Stimulated activated CD8-positive, alpha-beta memory T cell treated with anti-CD3 and anti-CD28 coated beads, Interleukin-4, amount 100 ng/mL, for 48 hours (primary cell): ENCODE data around the gene IL18BP.

ENCODE experiments used
- DNase-seq: peaks from one replicate; pipeline ENCODE4 v3.0.0-alpha.2; 2020

Gene IL18BP

DNA sequence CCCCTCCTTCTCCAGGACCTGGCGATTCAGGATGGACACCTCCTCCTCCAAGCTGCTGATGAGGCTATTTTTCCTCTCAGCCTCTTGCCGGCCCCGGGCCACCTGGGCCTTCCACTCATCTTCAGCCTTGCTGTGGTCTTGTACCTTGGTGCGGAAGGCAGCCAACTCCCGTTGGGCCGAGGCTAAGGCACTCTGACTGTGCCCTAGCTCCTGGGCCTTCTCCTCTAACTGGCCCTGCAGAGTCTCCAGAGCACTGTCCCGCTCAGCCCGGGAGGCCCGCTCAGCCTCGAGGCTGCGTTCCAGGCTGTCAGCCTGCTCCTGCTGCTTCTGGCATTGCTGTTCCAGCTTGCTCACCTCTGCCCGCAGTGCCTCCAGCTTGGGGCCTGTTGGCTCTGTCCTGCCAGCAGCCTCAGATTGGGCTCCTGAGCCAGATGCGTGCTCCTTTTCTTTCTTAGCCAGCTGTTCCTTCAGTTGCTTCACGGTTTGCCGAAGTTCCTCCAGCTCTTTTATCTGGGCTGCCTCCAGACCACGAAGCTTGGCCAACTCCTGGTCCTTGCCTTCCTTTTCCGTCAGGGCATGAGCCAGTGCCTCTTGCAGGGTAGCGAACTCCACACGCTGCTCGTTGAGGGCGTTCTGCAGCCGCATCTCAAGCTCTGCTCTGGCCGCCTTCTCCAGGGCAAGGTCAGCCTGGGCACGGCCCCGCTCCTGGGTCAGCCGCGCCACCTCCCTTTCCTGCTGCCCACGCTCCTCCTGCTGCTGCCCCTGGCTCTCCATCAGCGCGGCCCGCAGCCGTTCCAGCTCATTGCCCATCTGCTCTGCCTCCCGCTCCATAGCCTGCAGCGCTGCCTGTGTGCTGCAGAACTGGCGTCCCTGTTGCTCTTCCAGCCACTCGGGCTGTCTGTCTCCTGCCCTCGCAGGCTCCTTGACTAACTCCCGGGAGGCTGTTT is 15.3 kb downstream of the IL18BP start:
- no peak for DNase-seq

DNA sequence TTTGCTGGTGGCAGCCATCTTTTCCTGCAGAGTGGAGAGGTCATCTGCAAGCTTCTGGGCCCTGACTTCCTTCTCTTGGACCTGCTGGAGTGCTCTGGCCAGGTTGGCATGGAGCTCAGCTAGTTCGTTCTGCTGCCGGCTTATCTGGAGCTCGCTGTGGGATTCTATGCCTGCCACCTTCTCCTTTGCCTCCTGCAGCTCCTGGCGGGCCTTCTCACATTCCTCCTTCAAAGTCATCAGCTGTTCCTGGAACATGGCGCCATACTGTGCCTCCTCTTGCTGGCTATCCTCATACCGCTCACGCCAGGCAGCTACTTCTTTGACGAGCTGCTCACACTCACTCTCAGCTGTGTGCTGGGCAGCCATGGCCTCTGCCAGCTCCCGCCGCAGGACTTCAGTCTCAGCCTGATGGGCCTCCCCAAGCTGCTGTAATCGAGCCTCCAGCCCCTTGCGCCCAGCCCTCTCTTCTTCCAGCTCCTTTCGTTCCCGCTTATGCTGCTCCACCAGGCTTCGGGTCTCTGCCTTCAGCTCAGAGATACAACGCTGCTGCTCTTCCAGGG is 16.1 kb downstream of the IL18BP start:
- DNase-seq, result no peak

DNA sequence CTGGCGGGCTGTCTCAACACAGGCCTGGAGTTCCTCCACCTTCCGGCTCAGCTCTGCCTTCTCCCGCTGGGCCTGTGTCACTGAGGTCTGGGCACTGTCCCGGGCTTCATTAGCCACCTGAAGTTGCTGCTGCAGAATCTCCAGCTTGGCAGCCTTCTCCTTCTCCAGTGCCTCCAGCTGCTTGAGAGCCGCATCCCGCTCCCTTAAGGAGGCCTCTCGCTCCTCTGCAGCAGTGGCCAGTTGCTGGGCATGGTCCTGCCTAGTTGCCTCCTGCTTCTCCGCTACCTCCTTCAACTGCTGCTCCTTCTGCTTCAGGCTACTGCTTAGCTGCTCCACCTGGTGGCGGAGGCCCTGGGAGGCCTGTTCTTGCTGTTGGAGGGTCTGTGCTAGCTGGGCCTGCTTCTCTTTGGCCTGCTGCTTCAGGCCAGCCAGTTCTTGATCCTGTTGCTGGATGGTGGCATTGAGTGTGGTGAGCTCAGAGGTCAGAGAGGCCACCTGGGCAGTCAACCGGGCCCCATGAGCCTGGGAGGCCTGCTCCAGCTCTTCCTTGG is 16.9 kb downstream of the IL18BP start:
- no peak for DNase-seq

DNA sequence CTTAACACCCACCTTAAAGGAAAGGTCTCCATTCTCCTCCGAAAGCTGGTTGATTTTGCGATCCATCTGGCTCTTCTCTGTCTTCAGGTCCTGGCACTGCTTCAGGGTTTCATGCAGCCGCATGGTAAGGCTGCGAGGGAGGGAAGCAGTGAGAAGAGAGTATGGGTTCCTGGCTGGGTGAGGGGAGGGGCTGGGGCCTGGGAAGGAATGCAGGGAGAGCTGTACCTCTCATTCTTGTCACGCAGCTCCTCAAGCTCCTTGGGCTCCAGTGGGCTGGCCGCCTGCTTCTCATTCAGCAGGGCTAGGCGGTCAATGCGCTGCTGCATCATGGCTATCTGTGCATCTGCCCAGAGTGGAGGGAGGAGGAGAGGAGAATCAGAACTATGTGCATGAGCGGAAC is 19.5 kb downstream of the IL18BP start:
- no peak for DNase-seq

DNA sequence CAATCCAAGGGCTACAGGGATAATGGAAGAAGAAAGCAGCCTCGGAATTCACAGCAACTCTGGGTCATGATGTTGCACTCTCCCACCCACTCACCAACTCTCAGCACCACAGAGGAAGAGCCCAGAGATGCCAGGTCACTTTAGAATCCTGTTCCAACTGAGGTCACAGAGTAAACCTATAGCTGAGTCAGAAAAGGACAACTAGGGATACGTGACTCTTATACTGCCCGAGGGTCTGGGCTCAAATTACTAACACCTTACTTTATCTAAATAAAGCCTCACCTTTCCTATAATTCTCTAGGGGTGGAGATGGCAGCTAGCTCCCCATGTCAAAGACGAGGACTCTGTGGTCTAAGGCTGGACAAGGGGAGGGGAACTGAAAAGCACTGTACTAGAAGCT is 24.6 kb downstream of the IL18BP start:
- DNase-seq, result no peak

DNA sequence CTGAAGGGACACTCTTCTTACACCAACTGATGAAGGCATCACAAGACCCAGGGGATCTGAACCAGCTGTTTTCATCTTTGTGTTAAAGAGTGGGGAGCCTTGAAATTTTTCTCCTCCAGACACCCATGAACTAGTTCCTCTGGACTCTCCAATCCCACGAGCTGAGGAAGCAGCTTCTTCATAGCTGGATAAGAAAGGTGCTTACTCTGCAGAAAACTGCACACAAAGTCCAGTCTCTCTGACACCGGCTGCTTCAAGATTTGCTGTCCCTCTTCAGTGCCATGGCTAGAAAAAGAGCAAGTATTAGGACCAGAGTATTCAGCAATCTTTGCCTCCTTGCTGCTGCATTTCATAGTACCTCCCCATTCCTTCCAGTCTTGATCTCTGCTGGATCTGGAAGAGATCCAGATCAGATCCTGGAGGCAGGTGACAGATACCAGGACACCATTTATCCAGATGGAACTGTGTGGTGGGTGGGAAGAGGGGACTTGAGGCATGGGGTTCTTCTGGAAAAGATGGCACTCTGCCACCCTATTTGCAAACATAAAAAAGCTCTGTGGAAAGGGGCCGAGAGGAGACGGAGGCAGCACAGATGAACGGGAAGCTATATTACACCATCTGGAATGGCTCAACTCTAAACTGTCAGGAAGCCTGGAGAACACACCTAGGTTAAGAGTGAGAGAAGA is 25.5 kb downstream of the IL18BP start:
- DNase-seq, result no peak

DNA sequence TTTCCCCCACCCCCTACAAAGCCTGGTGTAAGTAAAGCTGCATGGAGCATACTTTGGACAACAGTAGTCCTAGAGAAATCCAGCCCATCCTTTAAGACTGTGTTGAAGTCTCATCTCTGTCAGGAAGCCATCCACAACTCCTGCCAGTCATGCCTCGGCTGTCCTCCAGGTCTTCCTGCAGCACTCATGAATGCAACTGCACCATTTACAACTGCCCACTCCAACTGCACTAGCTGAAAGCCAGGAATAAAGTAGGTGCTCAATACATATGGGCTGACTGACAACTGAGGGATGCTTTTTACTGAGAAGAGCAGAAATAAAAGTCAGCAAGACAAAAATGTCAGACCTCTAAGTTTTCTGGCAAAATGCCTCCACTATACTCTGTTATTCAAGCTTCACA is 27.4 kb downstream of the IL18BP start:
- no peak for DNase-seq

DNA sequence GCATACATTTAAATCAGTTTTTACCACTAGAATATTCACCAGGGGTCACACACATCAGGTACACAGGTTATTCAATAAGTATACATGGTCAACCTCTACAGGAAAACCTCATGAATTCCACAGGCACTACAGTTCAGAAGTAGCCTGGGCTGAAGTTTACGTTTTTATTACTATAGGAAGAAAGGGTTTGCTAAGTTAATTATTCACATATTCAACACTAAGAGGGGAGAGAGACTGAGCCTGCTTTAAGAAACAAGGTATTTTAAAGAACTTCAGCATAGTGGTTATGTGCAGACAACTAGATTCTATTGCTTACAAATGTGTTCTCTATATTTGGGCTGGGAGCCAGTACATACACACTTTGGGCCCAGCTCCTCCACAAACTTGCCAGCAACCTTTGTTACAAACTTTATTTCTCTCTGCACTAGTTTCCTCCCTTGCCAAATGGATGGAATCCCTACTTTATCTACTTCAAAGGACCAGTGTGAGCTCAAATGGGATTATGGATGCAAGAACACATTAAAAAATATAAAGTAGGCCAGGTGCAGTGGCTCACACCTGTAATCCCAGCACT is 31.9 kb downstream of the IL18BP start:
- DNase-seq, result no peak

DNA sequence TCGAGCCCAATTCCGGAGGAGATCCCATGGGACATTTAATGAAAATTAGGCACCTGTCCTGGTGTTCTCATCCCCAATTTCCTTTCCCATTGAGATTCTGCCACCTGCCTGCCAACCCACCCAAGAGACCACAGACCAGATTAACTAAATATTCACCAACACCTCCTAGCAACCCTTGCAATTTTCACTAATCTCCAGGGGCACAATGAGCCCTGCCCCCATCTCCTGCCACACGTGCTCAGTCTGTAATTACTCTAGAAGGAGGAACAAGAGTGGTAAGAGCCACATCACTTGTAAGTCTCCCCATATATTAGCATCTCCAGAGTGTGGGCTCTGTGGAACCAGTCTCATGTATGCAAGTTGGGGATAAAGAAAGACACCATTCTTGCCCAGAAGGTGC is 38.0 kb downstream of the IL18BP start:
- no peak for DNase-seq

DNA sequence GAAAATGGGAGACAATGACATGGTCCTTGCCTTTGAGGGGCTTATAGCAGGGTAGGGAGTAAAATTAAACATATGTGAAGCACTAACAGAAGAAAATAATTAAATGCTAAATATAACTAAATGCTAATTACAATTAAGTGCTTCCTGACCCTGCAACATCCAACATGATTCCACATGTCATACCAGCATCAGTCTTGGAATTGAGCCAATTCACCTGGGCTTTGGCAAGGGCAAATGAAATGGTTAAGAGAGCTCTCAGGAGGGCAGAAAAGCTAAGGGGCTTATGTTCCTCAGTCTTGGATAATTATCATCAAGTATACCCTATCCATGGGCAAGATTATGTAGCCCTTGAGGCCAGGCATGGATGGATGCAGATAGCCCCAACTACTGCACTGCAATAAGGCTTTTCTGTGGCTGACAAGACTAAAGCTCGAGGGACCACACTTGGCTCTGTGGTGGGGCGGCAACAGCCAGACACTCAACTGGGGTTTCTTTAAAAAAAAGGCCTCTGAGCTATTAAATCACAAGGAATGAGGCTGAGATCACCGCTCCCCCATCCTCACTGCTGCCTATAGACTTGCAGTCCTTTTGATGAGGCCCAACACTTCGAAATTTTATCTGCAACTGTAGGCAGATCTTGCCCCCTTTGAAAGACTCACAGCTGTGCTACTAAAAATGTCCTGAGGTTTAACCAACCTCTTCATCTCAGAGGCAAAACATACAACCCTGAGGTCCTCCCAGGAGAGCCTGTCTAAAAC is 39.0 kb downstream of the IL18BP start:
- no peak for DNase-seq

DNA sequence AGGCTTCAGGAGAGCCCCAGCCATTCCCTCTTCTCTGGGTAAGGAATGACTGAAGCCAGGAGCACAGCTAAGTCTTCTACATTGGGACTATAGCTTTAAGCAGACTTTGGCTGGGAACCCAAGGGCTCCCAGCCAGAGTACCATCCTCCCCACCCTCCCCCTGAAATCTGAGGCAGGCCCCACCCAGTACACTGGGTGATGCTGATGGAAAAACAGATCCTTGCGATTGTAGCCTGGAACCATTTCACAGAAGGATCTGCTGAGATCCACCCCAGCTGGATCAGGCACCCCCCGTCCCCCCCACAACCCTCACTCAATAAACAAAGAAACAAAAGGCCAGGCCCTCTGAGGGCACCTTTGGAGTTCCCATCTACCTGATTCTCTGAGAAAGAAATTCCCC is 39.8 kb downstream of the IL18BP start:
- DNase-seq, result no peak

DNA sequence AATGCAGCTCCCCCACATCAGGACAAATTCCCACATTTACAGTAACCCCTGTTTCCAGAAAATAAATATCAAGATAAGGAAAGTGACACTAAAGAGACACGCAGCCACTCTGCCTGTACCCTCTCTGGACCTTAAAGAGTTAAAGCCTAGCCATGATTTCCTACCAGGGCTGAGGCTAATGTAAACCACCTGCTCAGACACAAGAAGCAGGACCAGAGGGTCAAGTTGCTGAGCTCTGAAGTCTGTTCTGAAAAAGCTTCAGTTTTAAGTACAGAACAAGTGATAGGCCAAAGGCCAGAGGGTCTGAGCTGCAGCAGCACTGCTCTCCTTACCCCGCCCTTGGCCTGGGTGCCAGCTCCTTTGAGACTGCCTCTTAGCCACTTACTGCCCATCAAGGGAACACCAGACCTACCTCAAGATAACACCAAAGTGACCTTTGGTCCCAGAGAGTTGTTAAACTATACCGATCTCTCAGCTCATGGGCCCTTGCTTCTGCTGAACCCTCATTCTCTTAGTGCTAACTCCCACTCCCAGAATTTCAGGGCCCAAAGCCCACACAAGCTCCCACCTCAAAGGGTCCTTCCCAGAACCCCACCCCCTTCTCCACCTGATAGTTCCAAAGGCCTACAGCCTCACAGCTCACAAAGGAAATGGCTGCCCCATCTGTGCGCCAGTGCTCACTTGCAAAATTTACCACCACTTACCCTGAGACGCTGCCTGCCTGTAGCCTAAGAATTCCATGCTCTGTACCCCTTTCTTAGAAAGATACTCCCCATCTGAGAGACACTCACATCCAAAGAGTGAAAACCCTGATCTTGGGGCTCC is 40.5 kb downstream of the IL18BP start:
- no peak for DNase-seq

DNA sequence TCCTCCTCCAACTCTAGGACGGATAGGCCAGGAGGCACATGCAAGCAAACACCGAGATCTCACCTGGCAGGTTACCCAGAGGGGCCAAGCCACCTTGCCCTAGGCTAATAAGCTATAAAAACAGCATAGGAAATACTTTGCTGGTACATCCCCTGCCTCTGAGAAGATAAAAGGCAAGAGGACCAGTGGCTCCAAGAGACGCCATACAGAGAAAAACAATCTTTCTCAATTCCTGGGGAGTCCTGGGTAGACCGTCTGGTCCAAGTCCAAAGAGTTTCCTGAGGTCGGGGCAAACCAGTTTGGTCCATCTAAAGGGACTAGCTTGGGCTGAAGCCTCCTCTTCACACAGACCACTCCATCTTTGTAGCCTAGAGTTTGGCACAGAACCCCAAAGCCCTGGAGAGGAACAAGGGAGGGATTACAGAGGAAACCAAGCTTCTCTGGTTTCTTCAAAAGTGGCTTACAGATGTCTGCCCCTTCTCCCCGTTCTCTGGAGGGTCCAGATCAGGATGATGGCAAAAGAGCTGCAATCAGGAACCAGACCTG is 41.2 kb downstream of the IL18BP start:
- DNase-seq, result no peak

DNA sequence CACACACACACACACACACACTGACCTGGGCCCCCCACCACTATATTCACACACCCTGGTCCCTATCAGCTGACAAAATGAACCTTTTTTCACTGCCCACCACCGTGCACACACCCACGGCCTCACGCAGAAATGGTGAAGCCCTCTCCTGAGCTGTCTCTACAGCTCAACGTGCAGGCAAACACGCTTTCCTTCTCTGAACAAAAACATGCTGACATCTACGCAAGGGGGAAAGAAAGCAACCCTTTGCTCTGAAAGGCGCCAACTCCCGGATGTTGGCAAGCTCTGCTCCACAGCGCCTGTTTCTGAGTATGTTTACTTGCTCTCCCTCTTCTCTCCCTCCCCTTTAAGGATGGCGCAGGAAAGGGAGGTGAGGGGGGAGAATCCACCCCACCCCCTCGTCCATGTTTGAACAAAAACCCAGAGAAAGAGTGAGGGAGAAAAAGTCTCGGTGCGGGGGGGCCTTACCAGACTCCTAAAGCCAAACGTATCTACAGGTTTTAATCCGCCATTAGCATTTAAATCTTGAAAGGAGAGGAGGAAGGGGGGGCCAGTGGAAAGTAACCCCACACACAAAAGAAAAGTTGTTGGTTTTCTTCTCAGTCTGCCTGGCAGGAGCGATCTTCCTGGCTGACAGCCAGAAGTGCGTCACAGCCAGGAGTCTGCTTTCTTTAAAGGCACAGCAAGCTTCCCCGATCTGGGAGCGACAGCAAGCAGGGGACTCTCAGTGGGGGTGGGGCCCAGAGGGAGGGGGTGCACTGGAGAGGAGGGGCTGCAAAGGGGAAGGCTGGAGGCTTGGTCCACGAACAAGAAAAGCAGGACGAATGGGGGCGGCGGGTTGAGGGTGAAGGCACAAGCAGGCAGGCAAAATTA is 42.0 kb downstream of the IL18BP start:
- DNase-seq, result peak; percentile 81

DNA sequence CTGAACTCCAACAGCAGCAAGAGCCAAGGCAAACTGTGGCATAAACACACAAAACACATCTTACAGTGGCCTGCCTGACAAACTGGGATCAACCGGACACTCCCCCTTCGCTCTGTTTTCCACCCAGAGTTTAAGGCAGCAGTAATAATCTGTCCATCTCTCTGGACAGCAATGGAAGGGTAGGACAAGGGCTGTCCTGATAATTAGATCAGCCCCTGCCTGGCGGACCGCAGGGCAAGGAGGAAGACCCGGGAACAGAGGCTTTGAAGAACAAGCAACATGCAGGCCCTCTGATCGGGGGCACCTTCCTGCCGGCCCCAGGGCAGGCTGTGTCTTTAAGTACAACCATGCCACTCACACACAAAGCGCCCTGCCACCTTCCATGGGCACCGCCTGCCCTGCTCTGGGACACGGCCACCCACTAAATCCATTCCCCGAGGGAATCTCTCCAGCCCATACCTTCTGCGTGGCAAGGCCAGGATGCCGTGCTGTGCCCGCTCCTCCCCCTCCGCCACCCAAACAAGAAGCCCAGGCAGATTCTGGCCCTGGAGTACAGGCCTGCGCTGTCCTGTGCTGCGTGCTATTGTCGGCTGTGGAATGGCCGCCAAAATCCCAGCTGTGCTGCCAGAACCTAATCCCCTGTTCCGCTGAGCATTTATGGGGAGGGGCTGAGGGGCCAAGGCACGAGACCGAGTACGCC is 42.8 kb downstream of the IL18BP start:
- DNase-seq, result peak; percentile 47

DNA sequence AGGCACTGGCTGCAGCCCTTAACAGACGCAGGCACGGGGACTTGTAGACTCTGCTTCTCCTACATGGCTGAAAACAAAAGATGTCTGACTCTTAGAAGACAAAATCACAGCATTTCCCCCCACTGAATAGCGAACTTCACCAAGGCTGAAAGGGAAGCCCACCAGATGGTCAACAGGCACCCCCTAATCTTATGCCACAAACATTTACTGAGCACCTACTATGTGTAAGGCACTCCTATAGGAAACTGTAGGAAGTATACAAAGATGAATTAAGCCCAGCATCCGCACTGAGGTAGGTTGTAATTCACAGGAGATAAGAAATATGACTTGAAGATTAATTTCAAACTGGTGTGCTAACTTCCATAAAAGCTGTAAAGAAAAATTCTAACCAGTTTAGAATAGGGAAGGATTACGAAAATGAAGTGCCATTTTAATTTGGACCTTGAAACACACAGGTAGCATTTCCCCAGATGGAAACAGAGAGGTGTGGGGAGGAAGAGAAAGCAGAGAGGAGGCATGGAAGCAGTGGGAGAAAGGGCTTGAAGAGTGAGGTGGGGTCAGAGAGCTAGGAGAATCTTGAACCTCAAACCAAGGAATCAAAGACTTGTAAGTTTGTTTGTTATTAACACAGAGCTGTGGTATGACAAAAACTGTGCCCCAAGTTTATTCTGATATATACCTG is 43.5 kb downstream of the IL18BP start:
- DNase-seq, result no peak

DNA sequence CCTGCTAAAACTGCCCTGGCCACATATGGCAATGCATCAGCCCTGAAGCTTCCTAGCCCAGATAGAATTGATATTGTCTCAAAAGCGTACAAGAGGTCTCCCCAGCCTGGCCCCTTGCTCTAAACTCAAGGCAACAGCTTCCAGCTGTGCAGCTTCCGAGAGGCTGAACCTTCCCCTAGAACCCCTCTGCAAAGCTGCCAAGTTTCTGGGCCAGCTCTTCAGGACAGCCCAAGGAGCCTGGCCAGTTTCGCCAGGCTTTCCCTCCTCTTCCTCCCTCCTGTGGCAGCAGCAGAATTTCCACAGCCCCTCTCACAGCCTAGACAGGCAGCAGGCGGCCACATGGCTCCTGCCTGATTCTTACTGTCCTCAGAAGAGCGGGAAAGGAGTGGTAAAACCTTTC is 47.1 kb downstream of the IL18BP start:
- DNase-seq, result no peak

DNA sequence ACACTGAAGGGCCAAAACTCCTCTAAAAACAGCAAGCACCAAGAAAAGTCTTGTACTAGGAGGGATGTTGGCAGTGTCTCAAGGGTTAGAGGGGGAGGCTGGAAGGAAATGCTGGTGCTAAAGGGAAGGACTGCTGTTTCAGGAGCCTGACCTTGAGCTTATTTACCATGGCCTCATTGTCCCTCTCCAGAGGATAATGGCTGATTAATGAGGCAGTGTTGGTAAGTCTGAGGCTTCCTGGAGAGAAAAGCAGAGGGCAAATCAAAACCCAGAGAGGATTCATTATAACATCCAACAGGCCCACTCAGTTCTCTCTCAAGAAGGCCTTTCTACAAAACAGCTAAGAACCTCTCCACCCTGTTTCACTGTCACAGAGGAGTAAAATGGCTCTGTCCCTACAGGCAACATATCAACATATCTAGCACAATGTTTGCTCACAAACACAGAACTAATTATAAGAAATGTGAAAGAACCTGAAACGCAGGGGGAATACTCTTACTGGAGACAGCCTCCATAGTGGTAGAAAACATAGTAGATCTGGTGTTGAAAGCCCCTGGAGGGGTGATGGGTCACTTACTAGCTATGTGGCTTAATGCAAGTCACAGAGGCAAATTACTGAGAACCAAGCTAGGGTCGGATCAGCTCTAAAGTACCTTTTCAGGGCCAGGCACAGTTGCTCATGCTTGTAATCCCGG is 50.2 kb downstream of the IL18BP start:
- DNase-seq, result no peak
